SH-SY5Y (cell line): Measurements from ENCODE around the gene PLA2G2D.

Experiments used
- GATA2 ChIP-seq: IDR thresholded peaks from 2 replicates; pipeline ENCODE4 v1.6.1; 2011; ENCODE audit warnings: mild to moderate bottlenecking, low read depth, low read length
- GATA3 ChIP-seq: IDR thresholded peaks from 2 replicates; pipeline ENCODE4 v1.6.1; 2011; ENCODE audit warnings: low read depth, mild to moderate bottlenecking, low read length, moderate library complexity

GRCh38 chr1:20143318-20143717 is 24.0 kb upstream of the PLA2G2D start:
- no peak for TF ChIP-seq GATA2
- TF ChIP-seq GATA3 = no peak
